AG04449 (cell line): ENCODE results near the gene WDR93.

Source experiments
- CTCF ChIA-PET: fragments of 350-600 bp; formaldehyde crosslinking; extraction: SDS; loops from one replicate; lab custom pipeline; 2021; ENCODE audit warnings: antibody characterized with exemption; lab: Yijun Ruan, JAX
- POLR2A ChIA-PET: fragments of 400-600, 350-600 bp; formaldehyde crosslinking; extraction: SDS; loops from one replicate; lab custom pipeline; 2020; ENCODE audit warnings: antibody characterized with exemption, inconsistent platforms; lab: Yijun Ruan, JAX
- DNase-seq: peaks from one replicate; pipeline ENCODE4 v3.0.0-alpha.2; 2010; ENCODE audit warnings: low read depth, low spot score
- H3K4me3 ChIP-seq: 2 replicates; pipeline ENCODE4 v1.5.1; 2011; ENCODE audit warnings: low read depth, mild to moderate bottlenecking, control low read depth, low read length
- TF ChIP-seq, protein P1 (sequence below): IDR thresholded peaks from one replicate; pipeline ENCODE4 v1.5.1; 2011; ENCODE audit warnings: mild to moderate bottlenecking, moderate library complexity, low read length, control low read depth, inconsistent platforms; ENCODE audit not compliant: insufficient read depth; ENCODE audit errors: missing control alignments

WDR93 gene

DNA sequence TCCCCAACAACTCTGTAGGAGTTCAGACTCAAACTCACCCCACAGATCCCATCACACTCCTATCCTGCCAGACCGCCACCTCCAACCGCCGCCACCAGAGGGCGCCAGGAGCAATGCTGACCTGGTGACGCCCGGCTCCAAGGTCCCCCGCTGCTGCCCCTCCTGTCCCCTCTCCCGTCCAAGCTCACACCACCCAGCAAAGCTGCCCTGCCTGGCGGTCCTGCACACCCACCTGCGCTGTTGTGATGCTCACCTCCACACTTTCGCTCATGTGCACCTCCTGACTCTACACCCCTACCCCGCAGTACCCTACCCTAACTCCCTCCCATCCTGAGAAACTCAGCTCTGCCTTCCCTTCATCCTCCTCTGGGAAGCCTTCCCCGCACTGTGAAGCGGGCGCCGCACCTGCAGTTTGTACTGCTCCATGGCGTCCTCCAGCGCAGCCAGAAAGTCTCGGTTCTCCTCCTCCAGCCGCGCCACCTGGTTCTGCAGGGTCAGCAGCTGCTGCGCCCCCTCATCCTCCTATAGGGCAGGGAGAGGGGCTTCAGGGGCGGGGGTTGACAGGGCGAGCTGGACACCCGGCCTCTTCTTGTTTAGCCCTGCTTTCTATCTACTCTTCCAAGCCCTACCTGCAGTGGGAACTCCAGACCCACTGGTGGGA, 43.3 kb upstream of the WDR93 start:
- POLR2A ChIA-PET = no interaction called here
- no peak overlapping the region for H3K4me3 ChIP-seq
- TF ChIP-seq, protein P1, sequence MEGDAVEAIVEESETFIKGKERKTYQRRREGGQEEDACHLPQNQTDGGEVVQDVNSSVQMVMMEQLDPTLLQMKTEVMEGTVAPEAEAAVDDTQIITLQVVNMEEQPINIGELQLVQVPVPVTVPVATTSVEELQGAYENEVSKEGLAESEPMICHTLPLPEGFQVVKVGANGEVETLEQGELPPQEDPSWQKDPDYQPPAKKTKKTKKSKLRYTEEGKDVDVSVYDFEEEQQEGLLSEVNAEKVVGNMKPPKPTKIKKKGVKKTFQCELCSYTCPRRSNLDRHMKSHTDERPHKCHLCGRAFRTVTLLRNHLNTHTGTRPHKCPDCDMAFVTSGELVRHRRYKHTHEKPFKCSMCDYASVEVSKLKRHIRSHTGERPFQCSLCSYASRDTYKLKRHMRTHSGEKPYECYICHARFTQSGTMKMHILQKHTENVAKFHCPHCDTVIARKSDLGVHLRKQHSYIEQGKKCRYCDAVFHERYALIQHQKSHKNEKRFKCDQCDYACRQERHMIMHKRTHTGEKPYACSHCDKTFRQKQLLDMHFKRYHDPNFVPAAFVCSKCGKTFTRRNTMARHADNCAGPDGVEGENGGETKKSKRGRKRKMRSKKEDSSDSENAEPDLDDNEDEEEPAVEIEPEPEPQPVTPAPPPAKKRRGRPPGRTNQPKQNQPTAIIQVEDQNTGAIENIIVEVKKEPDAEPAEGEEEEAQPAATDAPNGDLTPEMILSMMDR = peak; percentile 95
- DNase-seq = no peak
- CTCF ChIA-PET = interaction anchor here (0.7 to 3.7 kb wide), 21 partner anchors 10 to 241 kb away, joined by 3 to 37 read pairs (median 7); no protein-coding TSS in a partner anchor

DNA sequence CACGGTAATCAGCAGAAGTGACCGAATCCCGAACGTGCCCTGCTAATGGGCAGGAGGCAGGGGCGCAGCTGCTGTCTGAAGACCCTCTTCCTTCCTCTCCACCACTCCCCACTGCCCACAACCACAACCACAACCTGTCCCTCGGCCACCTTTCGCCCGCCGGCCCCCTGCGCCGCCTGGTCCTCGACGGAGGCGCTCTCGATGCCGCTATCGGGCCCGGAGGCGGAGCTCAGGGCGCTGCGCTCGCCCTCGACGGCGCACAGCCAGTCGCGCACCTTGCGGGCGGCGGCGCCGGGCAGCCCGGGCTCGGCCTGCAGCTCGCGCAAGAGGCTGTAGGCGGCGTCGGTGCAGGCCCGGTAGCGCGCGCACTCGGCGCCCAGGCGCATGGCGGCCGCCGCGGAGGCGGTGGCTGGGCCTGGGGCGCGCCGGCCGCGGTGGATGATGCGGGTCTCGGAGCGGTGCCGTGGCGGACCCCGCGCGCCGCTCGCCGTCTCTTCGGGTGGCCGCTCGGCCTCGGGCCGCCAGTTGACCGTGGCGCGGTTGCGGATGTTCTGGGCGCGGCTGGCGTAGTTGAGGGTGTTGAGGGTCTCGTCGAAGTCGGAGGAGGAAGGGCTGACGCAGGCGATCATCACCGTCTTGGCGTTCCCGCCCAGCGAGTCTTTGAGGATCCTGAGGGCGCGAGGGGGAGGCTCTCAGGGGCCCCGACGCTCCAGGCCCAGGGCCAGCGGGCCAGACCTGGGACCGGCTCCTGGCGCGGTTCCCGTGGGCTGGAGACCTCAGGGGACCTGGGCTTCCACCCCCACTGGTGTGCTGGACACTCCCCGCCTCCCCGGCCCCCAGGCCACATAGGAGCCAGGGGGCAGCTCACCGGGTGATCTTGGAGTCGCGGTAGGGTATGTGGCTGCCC, 42.3 kb upstream of the WDR93 start:
- H3K4me3 ChIP-seq = no peak overlapping the region
- DNase-seq = no peak
- POLR2A ChIA-PET = no interaction called here
- TF ChIP-seq, protein P1 = no peak
- CTCF ChIA-PET = interaction anchor here (0.7 to 3.1 kb wide), 13 partner anchors 9 to 240 kb away, joined by 3 to 37 read pairs (median 9); no protein-coding TSS in a partner anchor

DNA sequence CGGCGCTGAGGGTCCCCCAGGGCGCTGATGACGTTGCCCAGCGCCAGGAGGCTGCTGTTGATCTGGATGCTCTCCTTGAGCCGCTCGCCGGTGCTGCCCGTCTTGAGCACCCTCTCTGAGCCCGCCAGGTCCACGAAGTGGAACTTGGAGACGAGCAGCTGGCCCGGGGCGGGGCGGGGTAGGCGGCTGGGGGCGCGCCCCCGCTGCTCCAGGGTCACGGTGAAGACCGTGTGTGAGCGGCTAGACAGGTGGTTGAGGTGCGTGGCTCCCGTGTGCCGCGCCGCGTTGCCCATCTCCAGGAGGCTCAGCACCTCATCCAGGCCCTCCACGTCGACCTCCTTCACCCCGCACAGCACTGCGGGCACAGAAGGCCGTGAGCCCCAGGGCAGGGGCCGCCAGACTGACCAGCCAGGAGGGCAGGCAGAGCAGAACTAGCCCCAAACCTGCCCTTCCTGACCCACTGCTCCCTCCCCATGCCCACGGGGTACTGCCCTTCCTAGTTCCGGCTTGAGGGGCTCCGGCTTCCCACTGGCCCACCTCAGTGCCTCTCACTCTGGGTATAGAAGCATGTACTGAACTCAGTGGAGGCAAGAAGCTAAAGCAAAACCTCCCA, 41.5 kb upstream of the WDR93 start:
- POLR2A ChIA-PET = no interaction called here
- DNase-seq = no peak
- TF ChIP-seq, protein P1 = no peak
- no peak overlapping the region for H3K4me3 ChIP-seq
- CTCF ChIA-PET = interaction anchor here (1.4 kb wide), 1 partner anchor 9 kb away, joined by 7 read pairs; no protein-coding TSS in a partner anchor

DNA sequence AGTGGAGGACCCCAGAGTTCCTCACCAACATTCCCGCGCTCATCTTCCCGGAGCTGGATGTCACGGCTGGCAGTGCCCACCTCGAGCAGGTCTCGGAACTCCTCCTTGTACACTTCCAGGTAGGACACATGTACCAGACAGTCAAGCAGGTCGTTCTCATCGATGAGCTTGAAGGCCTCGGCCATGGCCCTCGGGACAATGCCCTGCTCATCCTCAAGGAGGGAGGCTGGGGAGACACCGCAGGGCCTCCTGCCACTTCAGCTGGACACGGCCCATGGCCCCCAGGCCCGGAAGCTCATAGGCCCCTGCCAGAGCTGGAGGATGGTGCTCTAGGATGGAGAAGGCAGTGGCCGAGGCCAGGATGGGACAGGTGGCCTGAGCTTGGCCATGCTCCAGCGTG, 40.9 kb upstream of the WDR93 start:
- DNase-seq = no peak
- no peak overlapping the region for H3K4me3 ChIP-seq
- TF ChIP-seq, protein P1 = no peak
- ChIA-PET POLR2A (no interaction called here), CTCF (interaction anchor here (0.8 to 1.4 kb wide), 2 partner anchors 9 to 34 kb away, joined by 3 to 7 read pairs; no protein-coding TSS in a partner anchor)

DNA sequence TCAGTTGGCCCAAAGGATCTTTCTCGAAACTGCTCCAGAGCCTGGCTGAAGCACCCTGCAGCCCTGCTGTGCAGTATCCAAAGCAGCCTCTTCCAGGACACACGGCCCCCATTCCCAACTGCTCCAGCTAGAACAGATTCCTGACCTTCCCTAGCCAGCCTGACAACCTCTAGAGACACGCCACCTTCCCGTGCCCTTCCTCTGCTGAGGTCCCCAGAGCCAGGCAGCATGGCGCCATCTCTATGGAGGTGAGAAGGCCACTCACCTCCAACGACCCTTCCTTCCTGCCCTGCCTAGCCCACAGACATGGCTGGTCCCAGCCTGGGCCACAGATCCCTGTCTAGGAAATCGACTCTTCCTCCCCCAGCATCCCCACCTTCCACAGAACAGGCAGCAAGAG, 38.5 kb upstream of the WDR93 start:
- ChIA-PET POLR2A (no interaction called here), CTCF (interaction anchor here (0.9 kb wide), 1 partner anchor 9 kb away, joined by 3 read pairs; no protein-coding TSS in a partner anchor)
- H3K4me3 ChIP-seq = no peak overlapping the region
- TF ChIP-seq, protein P1 = no peak
- no peak for DNase-seq

DNA sequence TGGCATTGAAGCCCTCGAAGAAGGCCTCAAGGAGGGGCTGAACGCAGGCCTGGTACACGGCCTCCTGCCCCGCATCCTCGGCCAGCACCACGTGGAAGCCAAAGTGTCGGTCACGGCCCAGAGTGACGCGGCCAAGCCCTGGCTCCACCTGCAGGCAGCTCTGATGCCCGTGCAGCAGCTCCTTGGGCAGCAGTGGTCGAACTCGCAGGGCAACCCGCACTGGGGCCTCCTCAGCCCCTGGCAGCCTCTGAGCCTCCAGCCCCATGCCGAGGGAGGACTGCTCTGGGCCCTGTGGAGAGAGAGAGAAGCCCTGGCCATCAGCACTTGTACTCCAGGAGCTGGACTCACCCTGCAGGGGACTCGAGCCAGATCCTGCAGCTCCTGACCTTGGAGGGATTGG, 37.9 kb upstream of the WDR93 start:
- no peak overlapping the region for H3K4me3 ChIP-seq
- ChIA-PET POLR2A (no interaction called here), CTCF (interaction anchor here (0.9 to 1.0 kb wide), 2 partner anchors 10 to 98 kb away, joined by 3 read pairs; partner anchors contain the start of gene MESP1)
- DNase-seq = no peak
- TF ChIP-seq, protein P1 = no peak
